GM21786 (cell line): ENCODE results near the gene LSM4.
"Not testable (repeated sequence)": the region's sequence is repeated elsewhere in the genome, so short reads cannot be mapped to it uniquely, and the experiment has no call there.

Source experiments
- ATAC-seq: cut with Tn5 transposase; IDR thresholded peaks from one replicate; pipeline ENCODE4 v1.9.1; 2021; ENCODE audit not compliant: unreplicated experiment

The LSM4 gene

GRCh38 chr19:18322759-18323460 lies at the start of gene LSM4:
Gene LSM4, minus strand, starts transcription at chr19:18323076. Its CDS starts 56 bp downstream, at chr19:18323020.
- ATAC-seq, result peak; percentile 84

DNA sequence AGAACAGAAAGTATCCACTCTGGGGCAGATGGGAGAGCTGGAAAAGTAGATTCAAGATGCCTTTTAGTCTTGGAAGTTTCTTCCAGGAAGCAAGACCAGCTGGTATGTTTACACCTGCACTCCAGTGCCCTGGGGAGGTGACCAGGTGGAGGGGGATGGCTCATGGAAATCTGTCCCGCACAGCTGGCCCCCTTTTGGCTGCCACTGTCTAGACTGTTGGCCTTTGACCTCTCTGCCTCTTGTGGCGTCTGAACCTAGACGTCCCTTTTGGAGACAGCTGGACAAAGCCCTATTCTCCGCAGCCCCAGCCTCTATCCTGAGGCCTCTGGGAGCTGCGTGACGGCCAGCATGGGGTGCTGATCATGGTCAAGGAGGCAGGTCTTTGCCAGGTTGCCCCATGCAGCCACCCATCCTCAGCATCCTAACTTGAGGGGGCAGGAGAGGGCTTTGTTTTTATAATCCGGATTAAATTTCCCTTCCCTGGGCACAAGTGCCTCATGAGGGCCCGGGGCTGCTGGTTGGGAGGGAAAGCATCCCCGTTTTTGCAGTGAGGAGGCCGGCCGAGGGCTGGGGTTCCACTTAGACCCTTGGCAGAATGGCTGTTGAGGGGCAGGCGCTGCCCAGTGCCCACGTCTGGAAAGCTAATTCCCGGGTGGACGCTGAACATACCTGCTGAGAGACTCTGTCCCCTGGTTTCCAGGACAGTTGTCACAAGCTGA lies 45.8 kb upstream of the LSM4 start:
- ATAC-seq, result no peak

GRCh38 chr19:18366021-18366435 lies 43.2 kb upstream of the LSM4 start:
- no peak for ATAC-seq

GRCh38 chr19:18364826-18365528 lies 42.1 kb upstream of the LSM4 start:
- no peak for ATAC-seq

DNA sequence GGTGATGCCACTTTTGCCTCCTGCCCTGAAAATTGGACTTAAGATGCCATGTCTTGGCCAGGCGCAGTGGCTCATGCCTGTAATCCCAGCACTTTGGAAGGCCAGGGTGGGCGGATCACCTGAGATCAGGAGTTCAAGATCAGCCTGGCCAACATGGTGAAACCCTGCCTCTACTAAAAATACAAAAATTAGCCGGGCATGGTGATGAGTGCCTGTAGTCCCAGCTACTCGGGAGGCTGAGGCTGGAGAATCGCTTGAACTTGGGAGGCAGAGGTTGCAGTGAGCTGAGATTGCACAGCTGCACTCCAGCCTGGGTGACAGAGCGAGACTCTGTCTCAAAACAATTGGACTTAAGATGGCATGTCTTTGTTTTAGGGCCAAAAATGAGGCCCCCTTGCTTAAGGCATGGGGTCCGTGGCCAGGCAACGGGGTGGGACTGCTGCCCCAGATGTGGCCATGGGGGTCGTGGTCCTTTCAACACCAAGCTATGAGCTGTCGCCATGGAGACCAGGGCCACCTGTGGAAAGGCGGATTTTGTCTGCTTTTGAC lies 41.5 kb upstream of the LSM4 start:
- not testable (repeated sequence) for ATAC-seq

GRCh38 chr19:18363787-18364186 lies 40.9 kb upstream of the LSM4 start:
- no peak for ATAC-seq

DNA sequence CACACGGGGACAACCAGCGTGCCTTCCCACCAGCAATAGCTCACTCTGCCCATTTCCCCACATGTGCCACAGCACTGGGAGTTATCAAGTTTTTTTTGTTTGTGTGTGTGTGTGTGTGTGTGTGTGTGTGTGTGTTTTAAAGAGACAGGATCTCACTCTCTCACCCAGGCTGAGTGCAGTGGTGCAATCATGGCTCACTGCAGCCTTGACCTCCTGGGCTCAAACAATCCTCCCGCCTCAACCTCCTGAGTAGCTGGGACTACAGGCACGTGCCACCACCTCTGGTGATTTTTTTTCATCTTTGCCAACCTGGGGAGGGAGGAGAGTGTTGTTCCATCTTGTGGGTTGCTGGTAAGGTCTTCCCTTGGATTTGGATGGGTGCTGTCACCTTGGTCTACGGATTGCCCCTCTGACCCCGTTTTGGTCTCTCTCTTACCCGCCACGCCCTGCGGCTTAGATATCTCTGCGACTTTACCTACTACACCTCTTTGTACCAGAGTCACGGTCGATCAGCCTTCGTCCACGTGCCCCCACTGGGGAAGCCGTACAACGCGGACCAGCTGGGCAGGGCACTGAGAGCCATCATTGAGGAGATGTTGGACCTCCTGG lies 40.2 kb upstream of the LSM4 start:
- no peak for ATAC-seq

GRCh38 chr19:18361646-18362045 lies 38.8 kb upstream of the LSM4 start:
- ATAC-seq, result no peak

DNA sequence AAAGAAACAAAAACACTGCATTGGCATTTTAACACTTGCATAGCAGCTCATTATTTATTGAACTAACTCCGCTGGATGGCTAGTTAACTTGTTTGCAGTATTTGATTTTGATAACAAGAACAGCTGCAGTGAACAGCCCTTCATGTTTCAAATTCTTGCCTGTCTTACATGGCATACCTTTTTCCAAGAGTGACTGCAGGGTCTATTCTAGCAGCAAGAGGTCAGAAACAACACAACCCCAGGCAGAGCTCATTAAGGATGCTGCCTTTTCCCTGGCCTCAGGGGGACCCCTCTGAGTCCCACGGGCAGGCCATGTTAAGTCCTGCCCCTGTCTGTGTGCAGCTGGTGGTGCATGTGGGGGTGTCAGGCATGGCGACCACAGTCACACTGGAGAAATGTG lies 34.2 kb upstream of the LSM4 start:
- ATAC-seq, result no peak

DNA sequence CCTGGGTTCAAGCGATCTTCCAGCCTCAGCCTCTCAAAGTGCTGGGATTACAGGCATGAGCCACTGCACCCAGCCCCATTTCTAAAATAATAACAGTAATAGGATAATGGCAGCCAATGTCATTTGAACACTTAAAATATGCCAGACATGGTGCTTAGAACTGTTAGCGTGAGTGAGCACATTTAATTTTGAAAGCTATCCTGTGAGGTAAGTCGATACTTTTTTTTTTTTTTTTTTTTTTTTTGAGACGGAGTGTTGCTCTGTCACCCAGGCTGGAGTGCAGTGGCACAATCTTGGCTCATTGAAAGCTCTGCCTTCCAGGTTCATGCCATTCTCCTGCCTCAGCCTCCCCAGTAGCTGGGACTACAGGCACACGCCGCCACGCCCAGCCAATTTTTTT lies 31.9 kb upstream of the LSM4 start:
- ATAC-seq, result not testable (repeated sequence)

DNA sequence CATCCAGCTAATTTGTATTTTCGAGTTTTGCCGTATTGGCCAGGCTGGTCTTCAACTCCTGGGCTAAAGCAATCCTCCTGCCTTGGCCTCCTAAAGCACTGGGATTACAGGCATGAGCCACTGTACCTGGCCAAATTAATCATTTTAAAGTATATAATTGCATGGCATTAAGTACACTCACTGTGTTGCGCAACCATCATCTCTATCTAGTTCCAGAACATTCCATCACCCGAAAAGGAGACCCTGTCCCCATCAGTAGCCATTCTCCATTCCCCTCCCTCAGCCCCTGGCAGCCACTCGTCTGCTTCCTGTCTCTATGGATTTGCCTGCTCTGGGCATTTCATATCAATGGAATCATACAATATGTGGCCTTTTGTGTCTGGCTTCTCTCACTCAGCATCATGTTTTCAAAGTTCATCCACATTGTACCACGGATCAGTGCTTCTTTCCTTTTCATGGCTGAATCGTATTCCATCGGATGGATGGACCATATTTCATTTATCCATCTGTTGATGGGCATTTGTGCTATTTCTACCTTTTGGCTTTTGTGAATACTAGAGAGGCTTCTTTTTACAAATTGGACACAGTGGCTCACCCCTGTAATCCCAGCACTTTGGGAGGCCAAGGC lies 30.6 kb upstream of the LSM4 start:
- no peak for ATAC-seq

- no peak for ATAC-seq
These were observed 28.7 kb upstream of the LSM4 start for GRCh38 chr19:18351544-18351943.

DNA sequence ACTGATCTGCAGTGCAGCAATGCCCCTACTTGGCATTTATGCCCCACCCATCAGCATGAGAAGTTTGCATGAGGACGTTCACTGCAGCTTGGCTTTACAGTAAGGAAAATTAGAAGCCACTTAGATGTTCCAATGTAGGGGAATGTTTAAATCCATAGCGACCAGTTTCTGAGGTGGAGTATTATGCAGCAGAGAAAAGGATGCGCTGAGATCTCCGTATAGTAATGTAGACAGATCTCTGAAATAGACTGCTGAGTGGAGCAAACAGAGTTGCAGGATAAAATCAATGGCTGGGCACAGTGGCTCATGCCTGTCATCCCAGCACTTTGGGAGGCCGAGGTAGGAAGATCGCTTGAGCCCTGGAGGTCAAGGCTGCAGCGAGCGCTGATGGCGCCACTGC lies 27.6 kb upstream of the LSM4 start:
- no peak for ATAC-seq

- no peak for ATAC-seq
These were observed 26.8 kb upstream of the LSM4 start for GRCh38 chr19:18349524-18350128.

- not testable (repeated sequence) for ATAC-seq
These were observed 26.0 kb upstream of the LSM4 start for GRCh38 chr19:18348818-18349339.

DNA sequence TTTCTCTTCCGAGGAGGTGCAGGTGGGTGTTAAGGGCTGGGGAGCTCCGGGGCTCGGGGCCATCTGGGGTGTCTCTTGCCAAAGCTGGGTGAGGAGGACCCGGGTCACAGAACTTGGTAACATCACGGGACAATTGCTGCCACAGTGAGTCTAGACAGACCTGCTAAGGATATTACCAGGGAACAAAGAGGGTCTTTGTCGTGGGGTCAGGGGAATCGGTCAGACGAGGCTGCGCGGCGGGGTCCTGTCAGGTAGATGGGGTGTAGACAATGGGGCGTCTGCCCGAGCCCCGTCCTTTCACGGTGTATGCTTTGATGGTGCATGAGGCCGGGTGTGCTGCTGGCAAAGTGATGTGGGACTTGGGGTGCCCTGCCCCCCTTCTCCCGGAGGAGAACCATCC lies 25.3 kb upstream of the LSM4 start:
- no peak for ATAC-seq

DNA sequence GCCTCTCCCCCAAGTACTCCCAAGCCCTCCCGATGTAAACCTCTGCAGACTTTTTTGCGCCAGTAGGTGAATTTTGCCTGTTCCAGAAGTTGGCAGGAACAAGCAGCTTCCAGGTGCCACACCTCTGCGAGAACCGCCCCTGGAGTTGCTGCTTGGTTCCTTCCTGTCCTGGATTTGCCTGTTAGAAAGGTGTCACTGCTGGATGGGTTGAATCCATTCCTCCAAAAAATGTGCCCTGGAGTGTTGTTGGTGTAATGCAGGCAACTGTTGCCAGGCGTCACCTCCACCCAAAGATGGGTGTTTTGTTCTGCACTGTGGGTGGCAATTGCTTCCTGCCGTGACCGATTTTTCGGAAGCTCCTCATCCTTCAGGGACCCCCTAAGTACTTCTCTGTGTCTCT lies 23.2 kb upstream of the LSM4 start:
- no peak for ATAC-seq

GRCh38 chr19:18345296-18345695 lies 22.4 kb upstream of the LSM4 start:
- ATAC-seq, result no peak

- no peak for ATAC-seq
These were observed 21.7 kb upstream of the LSM4 start for GRCh38 chr19:18344582-18344950.

- ATAC-seq, result no peak
These were observed 19.3 kb upstream of the LSM4 start for GRCh38 chr19:18342090-18342632.
